HG03565 (cell line): ENCODE results near the gene ADAT2.

Source experiments
- ATAC-seq: cut with Tn5 transposase; IDR thresholded peaks from one replicate; pipeline ENCODE4 v1.9.1; 2021; ENCODE audit warnings: mild to moderate bottlenecking, moderate library complexity; ENCODE audit not compliant: unreplicated experiment

The ADAT2 gene

GRCh38 chr6:143441680-143442545 lies 8.6 kb downstream of the ADAT2 start:
- no peak for ATAC-seq

GRCh38 chr6:143441010-143441409 lies 9.5 kb downstream of the ADAT2 start:
- ATAC-seq = no peak

- no peak for ATAC-seq
Observed at GRCh38 chr6:143432588-143432987, 17.9 kb downstream of the ADAT2 start.

GRCh38 chr6:143431226-143431625 lies 19.3 kb downstream of the ADAT2 start:
- no peak for ATAC-seq

GRCh38 chr6:143429970-143430369 lies 20.5 kb downstream of the ADAT2 start:
- no peak for ATAC-seq

- peak; percentile 99 for ATAC-seq
Observed at GRCh38 chr6:143427109-143427817, 23.2 kb downstream of the ADAT2 start.

- ATAC-seq = no peak
Observed at GRCh38 chr6:143426026-143426425, 24.5 kb downstream of the ADAT2 start.

- no peak for ATAC-seq
Observed at GRCh38 chr6:143419526-143419925, 31.0 kb downstream of the ADAT2 start.

GRCh38 chr6:143414769-143415168 lies 35.7 kb downstream of the ADAT2 start:
- ATAC-seq = no peak

- ATAC-seq = no peak
Observed at GRCh38 chr6:143410859-143411270, 39.6 kb downstream of the ADAT2 start.

- ATAC-seq = no peak
Observed at GRCh38 chr6:143408787-143409162, 41.7 kb downstream of the ADAT2 start.

- no peak for ATAC-seq
Observed at GRCh38 chr6:143408151-143408786, 42.2 kb downstream of the ADAT2 start.

- ATAC-seq = no peak
Observed at GRCh38 chr6:143406673-143407072, 43.8 kb downstream of the ADAT2 start.

GRCh38 chr6:143405373-143406154 lies 44.9 kb downstream of the ADAT2 start:
- no peak for ATAC-seq

GRCh38 chr6:143402721-143403336 lies 47.7 kb downstream of the ADAT2 start:
- no peak for ATAC-seq

GRCh38 chr6:143401636-143402370 lies 48.7 kb downstream of the ADAT2 start:
- ATAC-seq = no peak

GRCh38 chr6:143401068-143401446 lies 49.4 kb downstream of the ADAT2 start:
- no peak for ATAC-seq

GRCh38 chr6:143400258-143401067 lies 50.0 kb downstream of the ADAT2 start:
- ATAC-seq = no peak

- no peak for ATAC-seq
Observed at GRCh38 chr6:143399775-143400174, 50.7 kb downstream of the ADAT2 start.
